Smooth muscle cell (in vitro differentiated cells): ENCODE measurements around the gene NT5C3B. TPM values are rescaled to one million over a fixed set of nuclear protein-coding genes. Genes with fewer than 3 reads are reported as not detected.
A peak's percentile ranks its signal among the peaks of the same experiment; 100 is the strongest.

Source experiments
- DNase-seq: peaks from one replicate; lab custom pipeline; 2025; ENCODE audit not compliant: unreplicated experiment; lab: John Stamatoyannopoulos, UW
- H2AFZ ChIP-seq: fragments of 200-600 bp; sonication (generic); 2 replicates; pipeline ENCODE4 v1.6.0; 2016; ENCODE audit warnings: antibody characterized with exemption, low read depth, mild to moderate bottlenecking
- H3F3A ChIP-seq: fragments of 200-600 bp; sonication (generic); 2 replicates; pipeline ENCODE4 v1.6.0; 2017; ENCODE audit warnings: antibody characterized with exemption, low read depth
- H3K27ac ChIP-seq: fragments of 200-600 bp; sonication (generic); 2 replicates; pipeline ENCODE4 v1.5.1; 2016; ENCODE audit warnings: low read depth, mild to moderate bottlenecking
- H3K27me3 ChIP-seq: fragments of 200-600 bp; sonication (generic); 2 replicates; pipeline ENCODE4 v1.6.1; 2016; ENCODE audit warnings: low read depth, mild to moderate bottlenecking
- H3K36me3 ChIP-seq: fragments of 200-600 bp; sonication (generic); 2 replicates; pipeline ENCODE4 v1.5.1; 2016; ENCODE audit warnings: low read depth
- H3K4me1 ChIP-seq: fragments of 200-600 bp; sonication (generic); 2 replicates; pipeline ENCODE4 v1.5.1; 2016; ENCODE audit warnings: low read depth
- H3K4me2 ChIP-seq: fragments of 200-600 bp; sonication (generic); 2 replicates; pipeline ENCODE4 v1.6.0; 2016; ENCODE audit warnings: mild to moderate bottlenecking
- H3K4me3 ChIP-seq: fragments of 200-600 bp; sonication (generic); 2 replicates; pipeline ENCODE4 v1.5.1; 2016; ENCODE audit warnings: mild to moderate bottlenecking
- H3K79me2 ChIP-seq: fragments of 200-600 bp; sonication (generic); 2 replicates; pipeline ENCODE4 v1.6.0; 2016; ENCODE audit warnings: low read depth, mild to moderate bottlenecking
- H3K9ac ChIP-seq: fragments of 200-600 bp; sonication (generic); 2 replicates; pipeline ENCODE4 v1.6.0; 2016; ENCODE audit warnings: low read depth
- H3K9me3 ChIP-seq: fragments of 200-600 bp; sonication (generic); replicated peaks from 2 replicates; pipeline ENCODE4 v1.5.1; 2016; ENCODE audit warnings: low read depth
- H4K20me1 ChIP-seq: fragments of 200-600 bp; sonication (generic); 2 replicates; pipeline ENCODE4 v1.6.0; 2016; ENCODE audit warnings: low read depth
- CTCF ChIP-seq: fragments of 200-600 bp; sonication (generic); IDR thresholded peaks from 2 replicates; pipeline ENCODE4 v1.5.1; 2017; ENCODE audit warnings: borderline replicate concordance, mild to moderate bottlenecking, antibody characterized with exemption; ENCODE audit not compliant: insufficient read depth, poor library complexity, severe bottlenecking
- WGBS: methylation state at CpG from one replicate; pipeline ENCODE4 v1.1.7; 2016; ENCODE audit warnings: low lambda C conversion rate; 5-methylcytosine and 5-hydroxymethylcytosine counted together
- polyA plus RNA-seq: library from polyadenylated mRNA; unstranded; fragments of >200 nt; fragmentation: Nextera tagmentation; extraction: Ambion mirVana; gene quantifications from 2 replicates; pipeline ENCODE4 v1.2.1, GENCODE V29; 2016
- total RNA-seq: library from RNA; depleted of rRNA; stranded (reverse); fragments of >200 nt; gene quantifications from 2 replicates; pipeline ENCODE4 v1.2.3, GENCODE V29; 2014

The NT5C3B gene
- total and polyA plus RNA-seq, 2 experiments from 2014 or later: 46.8 to 76.3 TPM

GRCh38 chr17:41797377-41797776 lies 38.7 kb downstream of the NT5C3B start:
- TF ChIP-seq CTCF: no peak
- H2AFZ ChIP-seq: no peak overlapping the region
- no peaks in the 10 kb centered on the region for H3K27me3 ChIP-seq
- no peaks in the 10 kb centered on the region for H3K79me2 ChIP-seq
- H3K4me3 ChIP-seq: no peak overlapping the region
- H3K9ac ChIP-seq: no peak overlapping the region
- WGBS: 83% methylated on average over 3 of the region's 3 CpGs
- peaks cover 29% of the 10 kb centered on the region for H3K4me1 ChIP-seq
- no peak overlapping the region for H3K4me2 ChIP-seq
- H3F3A ChIP-seq: peaks cover 11% of the 10 kb centered on the region
- no peaks in the 10 kb centered on the region for H3K9me3 ChIP-seq
- peaks cover 4% of the 10 kb centered on the region for H4K20me1 ChIP-seq
- no peak overlapping the region for H3K27ac ChIP-seq
- H3K36me3 ChIP-seq: no peaks in the 10 kb centered on the region
- no peak for DNase-seq

GRCh38 chr17:41796121-41796895 lies 39.7 kb downstream of the NT5C3B start:
- TF ChIP-seq CTCF: no peak
- H3K9me3 ChIP-seq: no peaks in the 10 kb centered on the region
- 84% methylated on average over 10 of the region's 10 CpGs for WGBS

GRCh38 chr17:41794540-41794975 lies 41.5 kb downstream of the NT5C3B start:
- Histone ChIP-seq H3K36me3 (no peaks in the 10 kb centered on the region), H3K9ac (no peak overlapping the region), H4K20me1 (no peaks in the 10 kb centered on the region), H2AFZ (no peak overlapping the region), H3K4me3 (no peak overlapping the region), H3K27ac (peak overlapping the region; percentile 94), H3K4me1 (peaks cover 28% of the 10 kb centered on the region), H3K4me2 (peak overlapping the region; percentile 79), H3F3A (peaks cover 19% of the 10 kb centered on the region), H3K27me3 (no peaks in the 10 kb centered on the region), H3K9me3 (no peaks in the 10 kb centered on the region), H3K79me2 (no peaks in the 10 kb centered on the region)
- no peak for DNase-seq
- 90% methylated on average over 5 of the region's 5 CpGs for WGBS
- TF ChIP-seq CTCF: no peak

More at GRCh38 chr17:41796121-41796895, 39.7 kb downstream of the NT5C3B start:
- Histone ChIP-seq H4K20me1 (no peaks in the 10 kb centered on the region), H3K9ac (no peak overlapping the region), H3K36me3 (no peaks in the 10 kb centered on the region), H3K4me3 (no peak overlapping the region), H3K27me3 (no peaks in the 10 kb centered on the region), H3F3A (peaks cover 19% of the 10 kb centered on the region), H2AFZ (no peak overlapping the region), H3K27ac (no peak overlapping the region), H3K4me1 (peaks cover 32% of the 10 kb centered on the region), H3K79me2 (no peaks in the 10 kb centered on the region), H3K4me2 (no peak overlapping the region)
- no peak for DNase-seq
